ENCODE data around the gene LY6G5C. TPM values are rescaled to one million over a fixed set of nuclear protein-coding genes. Genes with fewer than 3 reads are reported as not detected.

The LY6G5C gene
- total and polyA plus RNA-seq, 12 donors = 0.39 to 3.6 (median 1.9) TPM; not detected in 1

GRCh38 chr6:31728767-31729514 lies 48.1 kb upstream of the LY6G5C start, which contains the start of gene DDAH2:
DDAH2 (minus strand) TSS chr6:31729299; CDS start chr6:31729161, 138 bp downstream.
- intact Hi-C loops (cut with DNase I) = no loop called here
- Histone ChIP-seq H3K9me3 (replicated peaks in 1 of 3) (no peaks in the 10 kb centered on the region), H3K27me3 (no peaks in the 10 kb centered on the region), H3K4me3 (peak within 1 kb of the TSS in 3 of 4 donors; percentile 43 to 78 (median 51)), H3K36me3 (replicated peaks in 1 of 2) (peaks cover 0 to 36% of the 10 kb centered on the region in 2 donors), H3K4me1 (replicated peaks in 1 of 2) (peaks cover 6 to 56% of the 10 kb centered on the region in 2 donors), H3K27ac (peak within 1 kb of the TSS; percentile 50 to 93 (median 61))
- peak in 2 of 7 donors; percentile 37 to 47 for DNase-seq
- 20 to 24% (median 22%) methylated on average over 27 to 36 of the region's 36 CpGs for WGBS, 4 donors
- TF ChIP-seq POLR2A (IDR thresholded peaks at IDR 0.05) (no peak), CTCF (IDR thresholded peaks at IDR 0.05) (no peak)

- peaks cover 6 to 47% of the 10 kb centered on the region in 2 donors for H3K4me1 ChIP-seq (replicated peaks in 1 of 2)
- H3K36me3 ChIP-seq (replicated peaks in 1 of 2) = peaks cover 0 to 27% of the 10 kb centered on the region in 2 donors
- intact Hi-C loops (cut with DNase I) = no loop called here
- H3K27ac ChIP-seq = peak overlapping the region in 3 of 5 donors; percentile 58 to 93 (median 86)
- peak in 1 of 7 donors; percentile 35 for DNase-seq
- TF ChIP-seq POLR2A (IDR thresholded peaks at IDR 0.05) = no peak
- TF ChIP-seq CTCF (IDR thresholded peaks at IDR 0.05) = no peak
- H3K27me3 ChIP-seq = no peaks in the 10 kb centered on the region
- 75 to 83% (median 79%) methylated on average over 32 to 41 of the region's 41 CpGs for WGBS, 4 donors
- H3K9me3 ChIP-seq (replicated peaks in 1 of 3) = no peaks in the 10 kb centered on the region
- H3K4me3 ChIP-seq = peak overlapping the region in 1 of 4 donors; percentile 78
Measured at GRCh38 chr6:31727717-31728671, 47.1 kb upstream of the LY6G5C start.

- peak in 5 of 7 donors; percentile 37 to 69 (median 43) for DNase-seq
- H3K36me3 ChIP-seq (replicated peaks in 1 of 2) = peaks cover 0 to 19% of the 10 kb centered on the region in 2 donors
- no peak overlapping the region for H3K4me3 ChIP-seq
Measured at GRCh38 chr6:31727034-31727716, 46.3 kb upstream of the LY6G5C start.

More at GRCh38 chr6:31727034-31727716, 46.3 kb upstream of the LY6G5C start:
- peak overlapping the region in 4 of 5 donors; percentile 26 to 93 (median 66) for H3K27ac ChIP-seq
- H3K4me1 ChIP-seq (replicated peaks in 1 of 2) = peaks cover 6 to 39% of the 10 kb centered on the region in 2 donors
- whole genome bisulfite sequencing, 4 donors = 72 to 84% (median 77%) methylated on average over 3 to 7 of the region's 7 CpGs
- H3K27me3 ChIP-seq = no peaks in the 10 kb centered on the region
- TF ChIP-seq POLR2A (IDR thresholded peaks at IDR 0.05) = no peak
- no peak for TF ChIP-seq CTCF (IDR thresholded peaks at IDR 0.05)
- no peaks in the 10 kb centered on the region for H3K9me3 ChIP-seq (replicated peaks in 1 of 3)
- intact Hi-C loops (cut with DNase I) = no loop called here

Data from adrenal gland (tissue), 12 donors.